NT2/D1 (cell line): ENCODE data around the gene CCDC102B.

ENCODE experiments used
- SUZ12 ChIP-seq: IDR thresholded peaks from 2 replicates; pipeline ENCODE4 v1.6.1; 2011; ENCODE audit not compliant: insufficient read length, insufficient read depth; ENCODE audit errors: extremely low read depth
- YY1 ChIP-seq: IDR thresholded peaks from 2 replicates; pipeline ENCODE4 v1.6.1; 2011; ENCODE audit not compliant: insufficient read length, insufficient read depth
- ZNF274 ChIP-seq: IDR thresholded peaks from 2 replicates; pipeline ENCODE4 v1.6.1; 2011; ENCODE audit warnings: mild to moderate bottlenecking, low read depth, low read length

GRCh38 chr18:68803356-68803755, 5.5 kb downstream of the CCDC102B start:
- TF ChIP-seq ZNF274, result no peak
- no peak for TF ChIP-seq YY1
- no peak for TF ChIP-seq SUZ12
